Panc1 (cell line): ENCODE measurements around the gene KCNQ1. TPM values are rescaled to one million over a fixed set of nuclear protein-coding genes. Genes with fewer than 3 reads are reported as not detected.

Experiments used
- ATAC-seq: fragments of 200-7000 bp; cut with Tn5 transposase; 2 replicates; pipeline ENCODE4 v1.9.1; 2020; ENCODE audit warnings: mild to moderate bottlenecking, moderate library complexity
- BruUV-seq: library from RNA; stranded (reverse); fragments of 400-500 nt; replicated peaks from 2 replicates; lab custom pipeline; 2021; lab: Mats Ljungman, UMichigan
- CTCF ChIA-PET: fragments of 300-600 bp; sonication (Branson Sonifier 250); formaldehyde crosslinking; loops from one replicate; lab custom pipeline; 2022; ENCODE audit warnings: antibody characterized with exemption; lab: Charles Lee
- POLR2A ChIA-PET: fragments of 300-600 bp; sonication (Branson Sonifier 250); formaldehyde crosslinking; loops from one replicate; lab custom pipeline; 2022; ENCODE audit warnings: antibody characterized with exemption; lab: Charles Lee
- DNase-seq: peaks from one replicate; pipeline ENCODE4 v3.0.0-alpha.2; 2010; ENCODE audit warnings: low read depth, low spot score
- H3K27ac ChIP-seq: 2 replicates; pipeline ENCODE4 v1.5.1; 2011; ENCODE audit warnings: mild to moderate bottlenecking, low read length, inconsistent platforms
- H3K27me3 ChIP-seq: fragments of 200-500 bp; sonication (Bioruptor generic); 2 replicates; pipeline ENCODE4 v1.6.0; 2014; ENCODE audit warnings: low read length, inconsistent platforms; ENCODE audit not compliant: control insufficient read depth, insufficient read depth
- H3K36me3 ChIP-seq: fragments of 200-500 bp; sonication (Bioruptor generic); 2 replicates; pipeline ENCODE4 v1.5.1; 2014; ENCODE audit warnings: inconsistent platforms, mild to moderate bottlenecking, low read length, moderate library complexity; ENCODE audit not compliant: control insufficient read depth, insufficient read depth
- H3K4me1 ChIP-seq: 2 replicates; pipeline ENCODE4 v1.5.1; 2011; ENCODE audit warnings: inconsistent platforms, mild to moderate bottlenecking, low read length, moderate library complexity; ENCODE audit not compliant: control insufficient read depth, insufficient read depth
- H3K4me3 ChIP-seq, 2 experiments: 2 replicates each; pipeline ENCODE4 v1.5.1; 2011 to 2012; ENCODE audit warnings: low read depth in 2 of 2, low read length in 2 of 2, mild to moderate bottlenecking in 2 of 2, inconsistent platforms in 1 of 2, moderate library complexity in 1 of 2
- H3K9me3 ChIP-seq: fragments of 200-500 bp; sonication (Bioruptor generic); 2 replicates; pipeline ENCODE4 v1.5.1; 2014; ENCODE audit warnings: low read depth, mild to moderate bottlenecking, inconsistent platforms, low read length, moderate library complexity; ENCODE audit not compliant: control insufficient read depth, insufficient read depth
- POLR2AphosphoS5 ChIP-seq: IDR thresholded peaks from 2 replicates; pipeline ENCODE4 v1.6.1; 2012; ENCODE audit warnings: mild to moderate bottlenecking, low read depth, low read length, moderate library complexity
- SIN3A ChIP-seq: IDR thresholded peaks from 2 replicates; pipeline ENCODE4 v1.6.1; 2012; ENCODE audit warnings: low read depth, mild to moderate bottlenecking, low read length, moderate library complexity, borderline replicate concordance; ENCODE audit not compliant: insufficient read depth
- TCF7L2 ChIP-seq: IDR thresholded peaks from 2 replicates; pipeline ENCODE4 v1.6.1; 2011; ENCODE audit warnings: mild to moderate bottlenecking, low read depth, low read length, inconsistent platforms
- in situ Hi-C: cut with HindIII; loops from 2 replicates; pipeline ENCODE4 v1.10.0; 2016; ENCODE audit warnings: low sequenced_read_pairs, low pct_unique_long_range_greater_than_20kb
- intact Hi-C: fragments of 100-400 bp; cut with micrococcal nuclease; formaldehyde crosslinking; loops from one replicate; pipeline ENCODE4 v1.10.0; 2022; ENCODE audit not compliant: unreplicated experiment
- total RNA-seq: library from RNA; stranded (reverse); gene quantifications from one replicate; pipeline ENCODE4 v1.2.1, GENCODE V29; 2021; ENCODE audit not compliant: unreplicated experiment
- TF ChIP-seq, protein P1 (sequence below): fragments of 450-650 bp; IDR thresholded peaks from 2 replicates; pipeline ENCODE4 v1.5.1; 2017; ENCODE audit warnings: mild to moderate bottlenecking
- TF ChIP-seq, protein P2 (sequence below), 2 experiments: IDR thresholded peaks; 2 replicates each; pipeline ENCODE4 v1.6.1; 2011 to 2012; ENCODE audit warnings: low read depth in 2 of 2, control low read depth in 1 of 2, low read length in 1 of 2, mild to moderate bottlenecking in 1 of 2, moderate library complexity in 1 of 2; ENCODE audit not compliant: insufficient read depth in 1 of 2

KCNQ1 gene
- total RNA-seq, 1 experiment from 2014 or later, result 1.0 TPM

DNA sequence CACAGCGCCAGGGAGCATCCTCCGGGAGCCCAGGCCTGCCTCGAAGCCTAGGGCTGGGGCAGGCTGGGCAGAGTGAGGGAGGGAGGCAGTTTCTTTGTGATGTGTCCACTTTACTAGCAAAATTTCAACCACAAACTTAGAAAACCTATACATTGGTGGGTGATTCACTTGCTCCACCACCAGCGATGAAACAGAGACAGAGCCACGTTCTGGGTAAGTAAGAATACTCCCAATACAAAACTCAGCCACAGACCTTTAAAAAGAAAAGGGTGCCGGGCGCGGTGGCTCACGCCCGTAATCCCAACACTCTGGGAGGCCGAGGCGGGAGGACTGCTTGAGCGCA lies 418.4 kb downstream of the KCNQ1 start:
- Histone ChIP-seq H3K4me1 (peaks cover 4% of the 10 kb centered on the region; the same call in 1 of the 2 replicates), H3K27me3 (no peaks in the 10 kb centered on the region), H3K9me3 (no peaks in the 10 kb centered on the region), H3K4me3 (no peak overlapping the region), H3K36me3 (no peaks in the 10 kb centered on the region), H3K27ac (no peak overlapping the region)
- intact Hi-C loops (no loop called here), in situ Hi-C loops (no loop called here)
- TF ChIP-seq, protein P1, sequence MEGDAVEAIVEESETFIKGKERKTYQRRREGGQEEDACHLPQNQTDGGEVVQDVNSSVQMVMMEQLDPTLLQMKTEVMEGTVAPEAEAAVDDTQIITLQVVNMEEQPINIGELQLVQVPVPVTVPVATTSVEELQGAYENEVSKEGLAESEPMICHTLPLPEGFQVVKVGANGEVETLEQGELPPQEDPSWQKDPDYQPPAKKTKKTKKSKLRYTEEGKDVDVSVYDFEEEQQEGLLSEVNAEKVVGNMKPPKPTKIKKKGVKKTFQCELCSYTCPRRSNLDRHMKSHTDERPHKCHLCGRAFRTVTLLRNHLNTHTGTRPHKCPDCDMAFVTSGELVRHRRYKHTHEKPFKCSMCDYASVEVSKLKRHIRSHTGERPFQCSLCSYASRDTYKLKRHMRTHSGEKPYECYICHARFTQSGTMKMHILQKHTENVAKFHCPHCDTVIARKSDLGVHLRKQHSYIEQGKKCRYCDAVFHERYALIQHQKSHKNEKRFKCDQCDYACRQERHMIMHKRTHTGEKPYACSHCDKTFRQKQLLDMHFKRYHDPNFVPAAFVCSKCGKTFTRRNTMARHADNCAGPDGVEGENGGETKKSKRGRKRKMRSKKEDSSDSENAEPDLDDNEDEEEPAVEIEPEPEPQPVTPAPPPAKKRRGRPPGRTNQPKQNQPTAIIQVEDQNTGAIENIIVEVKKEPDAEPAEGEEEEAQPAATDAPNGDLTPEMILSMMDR, result no peak
- TF ChIP-seq, protein P2, sequence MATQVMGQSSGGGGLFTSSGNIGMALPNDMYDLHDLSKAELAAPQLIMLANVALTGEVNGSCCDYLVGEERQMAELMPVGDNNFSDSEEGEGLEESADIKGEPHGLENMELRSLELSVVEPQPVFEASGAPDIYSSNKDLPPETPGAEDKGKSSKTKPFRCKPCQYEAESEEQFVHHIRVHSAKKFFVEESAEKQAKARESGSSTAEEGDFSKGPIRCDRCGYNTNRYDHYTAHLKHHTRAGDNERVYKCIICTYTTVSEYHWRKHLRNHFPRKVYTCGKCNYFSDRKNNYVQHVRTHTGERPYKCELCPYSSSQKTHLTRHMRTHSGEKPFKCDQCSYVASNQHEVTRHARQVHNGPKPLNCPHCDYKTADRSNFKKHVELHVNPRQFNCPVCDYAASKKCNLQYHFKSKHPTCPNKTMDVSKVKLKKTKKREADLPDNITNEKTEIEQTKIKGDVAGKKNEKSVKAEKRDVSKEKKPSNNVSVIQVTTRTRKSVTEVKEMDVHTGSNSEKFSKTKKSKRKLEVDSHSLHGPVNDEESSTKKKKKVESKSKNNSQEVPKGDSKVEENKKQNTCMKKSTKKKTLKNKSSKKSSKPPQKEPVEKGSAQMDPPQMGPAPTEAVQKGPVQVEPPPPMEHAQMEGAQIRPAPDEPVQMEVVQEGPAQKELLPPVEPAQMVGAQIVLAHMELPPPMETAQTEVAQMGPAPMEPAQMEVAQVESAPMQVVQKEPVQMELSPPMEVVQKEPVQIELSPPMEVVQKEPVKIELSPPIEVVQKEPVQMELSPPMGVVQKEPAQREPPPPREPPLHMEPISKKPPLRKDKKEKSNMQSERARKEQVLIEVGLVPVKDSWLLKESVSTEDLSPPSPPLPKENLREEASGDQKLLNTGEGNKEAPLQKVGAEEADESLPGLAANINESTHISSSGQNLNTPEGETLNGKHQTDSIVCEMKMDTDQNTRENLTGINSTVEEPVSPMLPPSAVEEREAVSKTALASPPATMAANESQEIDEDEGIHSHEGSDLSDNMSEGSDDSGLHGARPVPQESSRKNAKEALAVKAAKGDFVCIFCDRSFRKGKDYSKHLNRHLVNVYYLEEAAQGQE (IDR thresholded peaks at IDR 0.05; ENCODE audit: insufficient read depth in 1 of 2, low read depth in 2 of 2, low read length in 1 of 2), result no peak
- no peak for TF ChIP-seq POLR2AphosphoS5
- TF ChIP-seq TCF7L2, result no peak
- no peak for TF ChIP-seq SIN3A
- BruUV-seq, result no TSS peak
- DNase-seq (no peak), ATAC-seq (no peak)
- CTCF ChIA-PET, result no interaction called here
- POLR2A ChIA-PET, result no interaction called here

DNA sequence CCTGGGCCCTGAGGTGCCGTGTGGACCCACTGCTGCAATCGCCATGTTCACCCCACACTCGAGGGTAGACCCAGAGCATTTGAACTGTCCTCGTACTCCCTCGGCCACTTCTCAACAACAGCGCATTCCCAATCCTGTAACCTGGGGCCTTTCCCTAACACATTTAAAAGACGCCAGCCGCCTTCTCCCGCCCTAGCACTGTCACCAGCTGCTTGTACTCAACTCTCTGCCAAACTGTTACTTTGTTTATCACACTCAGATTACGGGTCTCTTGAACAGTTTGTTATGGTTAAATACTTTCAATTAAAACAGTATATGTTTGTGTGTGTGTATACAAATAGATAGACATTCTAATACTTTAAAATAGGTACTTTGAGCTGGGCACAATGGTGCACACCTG lies 420.1 kb downstream of the KCNQ1 start:
- ATAC-seq (no peak), DNase-seq (no peak)
- Histone ChIP-seq H3K27me3 (no peaks in the 10 kb centered on the region), H3K36me3 (no peaks in the 10 kb centered on the region), H3K9me3 (no peaks in the 10 kb centered on the region), H3K4me3 (no peak overlapping the region), H3K27ac (no peak overlapping the region), H3K4me1 (peaks cover 4% of the 10 kb centered on the region; the same call in 1 of the 2 replicates)
- in situ Hi-C loops, result no loop called here
- intact Hi-C loops, result no loop called here
- POLR2A ChIA-PET, result no interaction called here
- BruUV-seq, result no TSS peak
- CTCF ChIA-PET, result interaction anchor here (0.5 kb wide), 1 partner anchor 59 kb away, joined by 3 read pairs; no protein-coding TSS in a partner anchor
- TF ChIP-seq TCF7L2 (no peak), SIN3A (no peak), POLR2AphosphoS5 (no peak)
- TF ChIP-seq, protein P1, result no peak
- TF ChIP-seq, protein P2 (IDR thresholded peaks at IDR 0.05; ENCODE audit: insufficient read depth in 1 of 2, low read depth in 2 of 2, low read length in 1 of 2), result no peak
